Upper lobe of right lung (tissue), 1 donor: ENCODE results near the gene IPO8. TPM values are rescaled to one million over a fixed set of nuclear protein-coding genes. Genes with fewer than 3 reads are reported as not detected.

ENCODE experiments used
- ATAC-seq: fragments of 200-7000 bp; cut with Tn5 transposase; one replicate; pipeline ENCODE4 v1.9.1; 2020; ENCODE audit warnings: mild to moderate bottlenecking, moderate library complexity
- DNase-seq: peaks from one replicate; pipeline ENCODE4 v3.0.0-alpha.2; 2020
- H3K27ac ChIP-seq: fragments of 200-600 bp; one replicate; pipeline ENCODE4 v1.8.0; 2022
- H3K27me3 ChIP-seq: fragments of 200-600 bp; one replicate; pipeline ENCODE4 v1.8.0; 2022; ENCODE audit warnings: mild to moderate bottlenecking
- H3K36me3 ChIP-seq: fragments of 200-600 bp; one replicate; pipeline ENCODE4 v1.8.0; 2022
- H3K4me1 ChIP-seq: fragments of 200-600 bp; one replicate; pipeline ENCODE4 v1.8.0; 2022
- H3K4me3 ChIP-seq: fragments of 200-600 bp; one replicate; pipeline ENCODE4 v1.8.0; 2022; ENCODE audit warnings: mild to moderate bottlenecking
- H3K9me3 ChIP-seq: fragments of 200-600 bp; one replicate; pipeline ENCODE4 v1.8.0; 2022
- CTCF ChIP-seq: fragments of 200-600 bp; IDR thresholded peaks from one replicate; pipeline ENCODE4 v1.8.0; 2022; ENCODE audit warnings: antibody characterized with exemption
- intact Hi-C: fragments of 100-400 bp; cut with DNase I; formaldehyde crosslinking; loops from one replicate; pipeline ENCODE4 v1.11.0; 2022
- total RNA-seq: library from RNA; stranded (reverse); fragmentation: NEBNext Ultra II Directional; extraction: Animal tissue kit (Norgen Biotek cat#: 25700); gene quantifications from one replicate; pipeline ENCODE4 v1.2.1, GENCODE V29; 2021
- donor health status: DM: no; HTN: yes; CAD: no; lungs with severe emphysema.

Gene IPO8
- total RNA-seq, 1 donor from 2014 or later: 48.3 TPM

DNA sequence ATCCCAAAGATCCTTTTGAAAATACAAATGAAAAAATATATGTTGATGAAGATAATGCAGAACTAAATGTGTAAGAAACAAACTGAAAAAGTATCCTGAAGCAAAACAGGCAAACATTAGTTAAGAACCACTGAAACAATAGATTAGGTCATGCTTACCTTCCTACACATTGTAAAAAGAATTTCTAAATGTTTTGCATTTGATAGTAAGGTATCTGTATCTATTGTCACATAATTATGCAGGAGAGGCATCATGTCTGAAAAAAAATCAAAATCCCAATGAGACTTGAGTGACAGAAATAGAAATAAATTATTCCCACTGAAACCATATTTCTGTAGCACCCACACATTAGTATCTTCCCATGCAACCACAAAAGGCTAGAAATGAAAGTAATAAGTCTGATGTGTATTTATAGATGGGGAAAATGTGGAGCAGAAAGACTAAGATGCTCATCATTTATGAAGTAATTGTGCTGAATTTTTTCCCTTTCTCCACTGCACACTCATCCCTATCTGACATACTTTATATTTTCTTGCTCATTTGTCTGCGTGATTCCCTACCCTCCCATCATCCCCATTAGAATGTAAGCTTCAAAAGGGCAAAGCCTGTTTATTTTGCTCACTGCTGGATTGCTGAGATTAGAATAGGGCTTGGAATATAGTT lies 43.5 kb downstream of the IPO8 start:
- Histone ChIP-seq H3K9me3 (no peaks in the 10 kb centered on the region), H3K4me1 (no peaks in the 10 kb centered on the region), H3K27me3 (no peaks in the 10 kb centered on the region), H3K27ac (no peak overlapping the region), H3K36me3 (peaks cover 58% of the 10 kb centered on the region), H3K4me3 (no peak overlapping the region)
- no peak for TF ChIP-seq CTCF
- intact Hi-C loops: no loop called here
- DNase-seq (no peak), ATAC-seq (no peak)

GRCh38 chr12:30646821-30647220 lies 48.8 kb downstream of the IPO8 start:
- Histone ChIP-seq H3K4me1 (no peaks in the 10 kb centered on the region), H3K4me3 (no peak overlapping the region), H3K27me3 (no peaks in the 10 kb centered on the region), H3K9me3 (no peaks in the 10 kb centered on the region), H3K36me3 (peaks cover 32% of the 10 kb centered on the region), H3K27ac (no peak overlapping the region)
- no peak for TF ChIP-seq CTCF
- intact Hi-C loops: no loop called here
- ATAC-seq (no peak), DNase-seq (no peak)

DNA sequence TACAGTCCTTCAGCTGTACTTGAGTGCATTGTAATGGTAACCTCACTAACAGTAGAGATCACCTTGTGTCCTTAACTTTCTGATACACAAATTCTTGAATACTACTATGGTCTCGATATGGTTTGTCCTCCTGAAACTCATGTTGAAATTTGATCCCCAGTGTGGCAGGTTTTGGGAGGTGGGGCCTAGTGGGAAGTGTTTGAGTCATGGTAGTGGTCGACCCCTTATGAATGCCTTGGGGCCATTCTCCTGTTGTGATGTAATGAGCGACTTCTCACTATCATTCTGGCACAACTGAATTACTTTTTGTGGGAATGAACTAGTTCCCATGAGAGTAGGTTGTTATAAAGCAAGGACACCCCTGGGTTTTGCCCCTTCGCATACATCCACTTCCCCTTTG lies 52.3 kb downstream of the IPO8 start:
- Histone ChIP-seq H3K27me3 (no peaks in the 10 kb centered on the region), H3K9me3 (no peaks in the 10 kb centered on the region), H3K27ac (no peak overlapping the region), H3K4me1 (no peaks in the 10 kb centered on the region), H3K36me3 (peaks cover 36% of the 10 kb centered on the region), H3K4me3 (no peak overlapping the region)
- intact Hi-C loops: no loop called here
- ATAC-seq: no peak
- TF ChIP-seq CTCF: no peak
- DNase-seq: no peak

DNA sequence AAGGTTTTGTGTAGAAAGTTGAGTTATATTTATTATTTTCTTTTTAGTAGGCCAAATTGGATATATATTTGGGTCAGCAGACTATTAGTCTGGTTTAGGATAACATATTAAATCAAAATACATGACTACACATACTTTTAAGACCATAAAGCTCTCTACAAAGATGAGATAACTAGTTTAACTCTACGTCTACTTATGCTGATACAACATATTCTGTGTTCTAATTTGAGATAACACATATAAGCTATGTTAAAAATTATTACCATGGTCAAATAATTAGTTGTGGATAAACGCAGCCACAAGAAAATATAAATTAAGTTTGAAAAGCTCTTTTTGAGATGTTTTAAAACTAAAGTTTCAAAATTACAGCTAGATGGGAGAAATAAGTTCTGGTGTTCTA lies 55.3 kb downstream of the IPO8 start:
- Histone ChIP-seq H3K4me3 (no peak overlapping the region), H3K27me3 (no peaks in the 10 kb centered on the region), H3K9me3 (no peaks in the 10 kb centered on the region), H3K36me3 (peaks cover 51% of the 10 kb centered on the region), H3K4me1 (no peaks in the 10 kb centered on the region), H3K27ac (no peak overlapping the region)
- intact Hi-C loops: no loop called here
- no peak for TF ChIP-seq CTCF
- no peak for DNase-seq
- no peak for ATAC-seq

- Histone ChIP-seq H3K27ac (no peak overlapping the region), H3K27me3 (no peaks in the 10 kb centered on the region), H3K4me1 (no peaks in the 10 kb centered on the region), H3K9me3 (no peaks in the 10 kb centered on the region), H3K36me3 (peaks cover 84% of the 10 kb centered on the region), H3K4me3 (no peak overlapping the region)
- ATAC-seq (no peak), DNase-seq (no peak)
- no peak for TF ChIP-seq CTCF
- intact Hi-C loops: no loop called here
These were observed 60.3 kb downstream of the IPO8 start for GRCh38 chr12:30635385-30635784.

GRCh38 chr12:30631740-30632139 lies 63.9 kb downstream of the IPO8 start:
- H3K36me3 ChIP-seq: peaks cover 78% of the 10 kb centered on the region
- no peak overlapping the region for H3K4me3 ChIP-seq
- no peaks in the 10 kb centered on the region for H3K4me1 ChIP-seq
- no peak overlapping the region for H3K27ac ChIP-seq
- TF ChIP-seq CTCF: no peak
- ATAC-seq (no peak), DNase-seq (no peak)
- intact Hi-C loops: no loop called here
- H3K27me3 ChIP-seq: no peaks in the 10 kb centered on the region
- H3K9me3 ChIP-seq: no peaks in the 10 kb centered on the region
